Thoracic aorta (tissue), 2 donors: Measurements from ENCODE around the gene PNPLA2. TPM values are rescaled to one million over a fixed set of nuclear protein-coding genes. Genes with fewer than 3 reads are reported as not detected.

Source experiments
- ATAC-seq: fragments of 150-250 bp; one replicate; pipeline ENCODE4 v1.8.0; 2017; ENCODE audit warnings: low read depth; ENCODE audit not compliant: insufficient number of reproducible peaks, low FRiP score
- DNase-seq: peaks from one replicate; pipeline ENCODE4 v3.0.0-alpha.2; 2020; ENCODE audit warnings: low spot score
- H3K27ac ChIP-seq, 2 donors: fragments of 200-600 bp; sonication (generic); 1 replicate in 1 of 2; 2 replicates in 1 of 2; pipeline ENCODE4 v1.5.1; 2016; ENCODE audit warnings: mild to moderate bottlenecking in 2 of 2, moderate library complexity in 2 of 2
- H3K27me3 ChIP-seq: fragments of 200-600 bp; sonication (generic); replicated peaks from 2 replicates; pipeline ENCODE4 v1.6.0; 2016; ENCODE audit warnings: mild to moderate bottlenecking; ENCODE audit not compliant: insufficient read depth
- H3K36me3 ChIP-seq: fragments of 200-600 bp; sonication (generic); one replicate; pipeline ENCODE4 v1.5.1; 2016
- H3K4me1 ChIP-seq, 2 donors: fragments of 200-600 bp; sonication (generic); 1 replicate in 1 of 2; 2 replicates in 1 of 2; pipeline versions ENCODE4 v1.5.1 to v1.6.0; 2016; ENCODE audit warnings: low read depth in 2 of 2, mild to moderate bottlenecking in 1 of 2; ENCODE audit not compliant: control insufficient read depth in 1 of 2
- H3K4me3 ChIP-seq: fragments of 200-600 bp; sonication (generic); 2 replicates; pipeline ENCODE4 v1.5.1; 2016; ENCODE audit warnings: mild to moderate bottlenecking
- H3K9me3 ChIP-seq: fragments of 200-600 bp; sonication (generic); 2 replicates; pipeline ENCODE4 v1.5.1; 2016
- CTCF ChIP-seq: fragments of 200-600 bp; sonication (generic); IDR thresholded peaks from one replicate; pipeline ENCODE4 v1.5.1; 2019; ENCODE audit warnings: antibody characterized with exemption
- total RNA-seq, 2 donors: library from RNA; depleted of rRNA; stranded (reverse); fragments of >200 nt; gene quantifications; one replicate each; pipeline versions ENCODE4 v1.1.0 to v1.2.3, GENCODE V29; 2016

PNPLA2 gene
- total RNA-seq, 2 donors from 2014 or later, result 105 to 115 TPM

- H3K4me3 ChIP-seq, result no peak overlapping the region
- ATAC-seq, result no peak
- no peak for DNase-seq
- no peak for TF ChIP-seq CTCF
- H3K4me1 ChIP-seq, result peaks cover 33 to 49% of the 10 kb centered on the region in 2 donors
- H3K36me3 ChIP-seq, result peaks cover 35% of the 10 kb centered on the region
- H3K27ac ChIP-seq, result no peak overlapping the region
- H3K27me3 ChIP-seq, result peaks cover 6% of the 10 kb centered on the region
- no peaks in the 10 kb centered on the region for H3K9me3 ChIP-seq
Observed at GRCh38 chr11:824292-824880, 5.7 kb downstream of the PNPLA2 start.

GRCh38 chr11:824942-825341, 6.2 kb downstream of the PNPLA2 start:
- no peaks in the 10 kb centered on the region for H3K9me3 ChIP-seq
- no peak for DNase-seq
- no peak overlapping the region for H3K4me3 ChIP-seq
- H3K4me1 ChIP-seq, result peaks cover 39 to 55% of the 10 kb centered on the region in 2 donors
- peaks cover 6% of the 10 kb centered on the region for H3K27me3 ChIP-seq
- no peak overlapping the region for H3K27ac ChIP-seq
- ATAC-seq, result no peak
- peaks cover 35% of the 10 kb centered on the region for H3K36me3 ChIP-seq
- no peak for TF ChIP-seq CTCF

DNA sequence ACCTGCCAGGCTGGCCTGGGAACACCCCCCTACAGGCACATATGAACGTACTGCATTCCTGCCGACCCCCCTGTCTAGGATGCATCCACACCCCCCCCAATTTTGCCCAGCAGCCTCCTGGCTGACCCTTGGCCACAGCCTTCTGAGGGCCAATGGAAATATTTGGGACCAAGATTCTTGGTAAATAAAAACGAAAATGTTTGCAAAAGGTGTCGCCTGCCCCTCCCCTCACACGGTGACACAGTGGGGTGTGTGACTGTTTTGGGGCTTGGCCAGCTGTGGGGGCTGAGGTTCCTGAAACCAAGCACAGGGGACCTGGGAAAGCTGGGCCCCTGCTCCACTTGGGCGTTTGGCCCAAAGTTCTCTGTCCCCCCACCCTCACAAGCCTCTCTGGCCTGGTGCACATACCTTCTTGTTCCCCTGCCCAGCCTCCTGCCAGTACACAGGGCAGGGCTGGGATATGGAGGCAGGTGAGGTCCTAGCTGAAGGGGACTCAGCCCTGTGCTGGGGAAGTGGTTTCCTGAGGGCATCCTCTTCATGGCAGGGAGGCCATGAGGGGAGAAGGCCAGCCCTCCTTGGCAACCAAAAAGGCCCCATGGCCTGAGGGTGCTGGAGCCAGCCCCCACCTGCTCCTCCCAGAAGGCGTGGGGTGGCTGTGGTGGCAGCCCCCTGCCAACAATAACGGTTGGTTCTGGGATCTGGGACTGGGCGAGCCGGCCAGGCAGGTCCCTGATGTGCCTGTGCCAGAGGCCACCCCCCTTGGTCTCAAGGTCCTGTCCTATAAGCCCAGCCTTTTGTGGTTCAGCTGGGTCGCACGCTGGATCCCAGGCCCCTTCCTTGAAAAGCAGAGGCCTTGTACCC, 6.9 kb downstream of the PNPLA2 start:
- no peak overlapping the region for H3K27ac ChIP-seq

GRCh38 chr11:826227-826621, 7.5 kb downstream of the PNPLA2 start:
- Histone ChIP-seq H3K27ac (no peak overlapping the region), H3K9me3 (no peaks in the 10 kb centered on the region), H3K27me3 (peaks cover 6% of the 10 kb centered on the region), H3K4me3 (no peak overlapping the region), H3K36me3 (peaks cover 35% of the 10 kb centered on the region), H3K4me1 (peaks cover 42 to 59% of the 10 kb centered on the region in 2 donors)
- no peak for DNase-seq
- no peak for ATAC-seq
- TF ChIP-seq CTCF, result no peak

More for the DNA sequence above, 6.9 kb downstream of the PNPLA2 start:
- peaks cover 35% of the 10 kb centered on the region for H3K36me3 ChIP-seq
- H3K4me3 ChIP-seq, result no peak overlapping the region
- H3K4me1 ChIP-seq, result peaks cover 42 to 58% of the 10 kb centered on the region in 2 donors
- no peak for DNase-seq
- H3K9me3 ChIP-seq, result no peaks in the 10 kb centered on the region
- H3K27me3 ChIP-seq, result peaks cover 6% of the 10 kb centered on the region
- TF ChIP-seq CTCF, result no peak
- no peak for ATAC-seq

DNA sequence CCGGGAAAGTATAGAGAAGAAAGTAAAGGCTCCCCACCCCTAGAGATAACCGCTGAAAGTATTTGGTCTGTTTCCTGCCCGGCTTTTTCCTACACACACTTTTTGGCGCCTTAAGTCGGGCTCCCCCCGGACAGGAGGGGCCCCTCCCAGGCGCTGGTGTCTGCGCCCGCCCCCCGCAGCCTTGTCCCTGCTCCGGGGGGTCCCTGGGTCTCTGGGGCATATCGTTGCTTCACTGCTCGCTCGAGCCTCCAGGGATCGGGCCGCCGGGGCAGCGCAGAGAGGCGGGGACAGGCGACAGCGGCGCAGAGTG, 8.1 kb downstream of the PNPLA2 start:
- no peak for TF ChIP-seq CTCF
- H3K4me3 ChIP-seq, result peak overlapping the region; percentile 76
- H3K4me1 ChIP-seq, result peaks cover 36 to 58% of the 10 kb centered on the region in 2 donors
- DNase-seq (no peak), ATAC-seq (no peak)
- H3K27me3 ChIP-seq, result peaks cover 6% of the 10 kb centered on the region
- H3K27ac ChIP-seq, result peak overlapping the region in 1 of 2 donors; percentile 39
- no peaks in the 10 kb centered on the region for H3K9me3 ChIP-seq
- H3K36me3 ChIP-seq, result peaks cover 35% of the 10 kb centered on the region
